RWPE1 (cell line): ENCODE data around the gene KRT6C.
A peak's percentile ranks its signal among the peaks of the same experiment; 100 is the strongest.
"Not testable (repeated sequence)": the region's sequence is repeated elsewhere in the genome, so short reads cannot be mapped to it uniquely, and the experiment has no call there.

Experiments
- CTCF ChIA-PET: fragments of 350-600 bp; sonication (Branson Sonifier 250); formaldehyde crosslinking; extraction: SDS; loops from one replicate; lab custom pipeline; 2021; lab: Yijun Ruan, JAX
- POLR2A ChIA-PET: fragments of 400-600 bp; formaldehyde crosslinking; extraction: SDS; loops from one replicate; lab custom pipeline; 2020; ENCODE audit warnings: antibody characterized with exemption; ENCODE audit not compliant: low non-redundant PET; lab: Yijun Ruan, JAX
- DNase-seq: peaks from one replicate; pipeline ENCODE4 v3.0.0; 2012; ENCODE audit warnings: low spot score
- H3K27ac ChIP-seq: fragments of 450-650 bp; 2 replicates; pipeline ENCODE4 v1.5.1; 2017
- CTCF ChIP-seq: fragments of 450-650 bp; conservative IDR thresholded peaks from 2 replicates; pipeline ENCODE4 v1.5.1; 2017; ENCODE audit warnings: low read depth, mild to moderate bottlenecking

KRT6C gene

DNA sequence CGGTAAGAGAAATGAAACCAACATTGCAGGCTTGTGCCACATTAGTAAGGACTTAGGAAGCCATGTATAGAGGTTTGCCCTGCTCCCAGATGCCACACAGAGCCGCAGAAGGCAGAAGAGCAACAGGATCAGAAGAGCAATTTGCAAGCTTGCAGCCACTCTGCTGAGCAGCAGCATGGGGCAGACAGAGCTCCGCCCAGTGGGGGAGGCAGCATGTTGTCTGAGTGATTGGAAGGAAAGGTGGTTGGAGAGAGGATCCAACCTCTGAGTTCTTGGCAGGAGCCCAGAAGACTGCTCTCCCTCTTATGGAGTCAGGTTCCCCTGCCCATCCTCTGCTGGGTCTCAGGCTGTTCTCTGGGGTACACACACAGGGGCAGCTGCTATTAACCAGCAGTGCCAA, 21.8 kb upstream of the KRT6C start:
- DNase-seq = peak; percentile 66
- TF ChIP-seq CTCF = no peak
- peak overlapping the region; percentile 100 for H3K27ac ChIP-seq
- POLR2A ChIA-PET = no interaction called here
- CTCF ChIA-PET = interaction anchor here (0.7 to 1.0 kb wide), 2 partner anchors 352 to 461 kb away, joined by 3 to 4 read pairs; no protein-coding TSS in a partner anchor

DNA sequence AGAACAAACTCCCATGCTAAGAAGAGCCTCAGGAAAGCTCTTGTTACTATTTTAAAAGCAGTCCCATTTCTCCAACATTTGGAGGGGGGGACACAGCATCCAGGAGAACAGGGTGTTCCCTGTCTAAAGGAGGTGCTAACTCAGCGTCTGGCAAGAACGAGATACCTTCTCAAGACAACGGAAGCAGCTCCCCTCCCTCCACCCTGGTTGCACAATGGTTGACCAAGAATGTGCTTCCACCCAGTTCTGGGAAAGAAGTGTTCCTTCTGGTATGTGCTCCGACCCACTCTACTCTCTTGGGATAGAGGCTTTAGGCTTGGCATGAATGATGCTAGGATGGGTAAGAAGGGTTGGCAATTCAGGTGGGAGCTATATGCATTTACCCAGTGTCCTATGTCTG, 20.9 kb upstream of the KRT6C start:
- H3K27ac ChIP-seq = peak overlapping the region; percentile 100
- no peak for TF ChIP-seq CTCF
- peak; percentile 86 for DNase-seq
- ChIA-PET CTCF (interaction anchor here (0.7 to 1.4 kb wide), 4 partner anchors 28 to 488 kb away, joined by 3 to 6 read pairs (median 4); no protein-coding TSS in a partner anchor), POLR2A (interaction anchor here (1.5 kb wide), 1 partner anchor 18 kb away, joined by 3 read pairs; no protein-coding TSS in a partner anchor)

DNA sequence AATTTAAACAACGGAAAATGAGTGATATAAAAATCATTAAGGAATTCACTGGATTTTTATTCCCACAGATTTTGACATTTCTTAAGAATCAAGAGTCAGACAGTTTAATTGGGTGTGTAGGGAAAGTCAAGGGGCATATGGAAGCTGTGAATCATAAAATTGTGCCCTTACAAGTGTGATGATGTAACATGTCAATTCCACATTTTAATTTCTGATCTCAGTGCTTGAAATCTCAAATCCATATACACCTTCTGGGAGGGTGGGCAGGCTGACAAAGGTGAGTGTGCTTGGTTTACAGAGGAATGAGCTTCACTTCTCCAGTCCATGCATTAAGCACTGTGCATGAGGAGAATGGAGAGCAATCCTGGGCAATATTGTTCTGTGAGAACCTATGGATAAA, 20.5 kb upstream of the KRT6C start:
- no peak for DNase-seq
- CTCF ChIA-PET = interaction anchor here (0.7 to 1.4 kb wide), 4 partner anchors 28 to 489 kb away, joined by 3 to 6 read pairs (median 3); no protein-coding TSS in a partner anchor
- TF ChIP-seq CTCF = no peak
- peak overlapping the region; percentile 100 for H3K27ac ChIP-seq
- POLR2A ChIA-PET = interaction anchor here (1.5 kb wide), 1 partner anchor 18 kb away, joined by 3 read pairs; no protein-coding TSS in a partner anchor

- ChIA-PET CTCF (interaction anchor here (0.6 to 1.4 kb wide), 4 partner anchors 98 to 467 kb away, joined by 3 to 6 read pairs (median 4); no protein-coding TSS in a partner anchor), POLR2A (interaction anchor here (1.0 kb wide), 1 partner anchor 28 kb away, joined by 4 read pairs; no protein-coding TSS in a partner anchor)
- peak; percentile 85 for DNase-seq
- TF ChIP-seq CTCF = no peak
- peak within 1 kb of the TSS; percentile 100 for H3K27ac ChIP-seq
These were observed 19.6 kb upstream of the KRT6C start, which contains the start of gene KRT6A for GRCh38 chr12:52493172-52493571. Gene KRT6A, minus strand, starts transcription at chr12:52493257. Its CDS starts 69 bp downstream, at chr12:52493188.

DNA sequence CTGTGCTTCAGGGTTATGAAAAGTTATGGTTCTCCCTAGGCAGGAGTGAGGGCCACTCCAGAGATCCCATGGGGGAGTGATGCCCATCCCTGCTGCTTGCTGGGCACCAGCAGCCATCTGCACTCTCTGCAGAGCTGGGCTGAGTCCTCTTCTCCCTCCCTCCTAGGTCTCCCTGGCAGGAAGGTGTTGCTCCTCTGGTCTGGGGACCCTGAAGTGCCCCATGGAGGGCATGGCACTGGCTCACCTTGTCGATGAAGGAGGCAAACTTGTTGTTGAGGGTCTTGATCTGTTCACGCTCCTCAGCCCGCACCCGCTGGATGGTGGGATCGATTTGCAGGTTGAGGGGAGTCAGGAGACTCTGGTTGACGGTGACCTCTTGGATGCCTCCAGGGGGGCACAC, 18.8 kb upstream of the KRT6C start:
- peak overlapping the region; percentile 100 for H3K27ac ChIP-seq
- DNase-seq = not testable (repeated sequence)
- ChIA-PET POLR2A (interaction anchor here (1.0 kb wide), 1 partner anchor 29 kb away, joined by 4 read pairs; no protein-coding TSS in a partner anchor), CTCF (interaction anchor here (1.0 kb wide), 1 partner anchor 387 kb away, joined by 3 read pairs; no protein-coding TSS in a partner anchor)

GRCh38 chr12:52491495-52491894, 17.9 kb upstream of the KRT6C start:
- H3K27ac ChIP-seq = peak overlapping the region; percentile 100
- CTCF ChIA-PET, DNase-seq, POLR2A ChIA-PET: not testable (repeated sequence)

DNA sequence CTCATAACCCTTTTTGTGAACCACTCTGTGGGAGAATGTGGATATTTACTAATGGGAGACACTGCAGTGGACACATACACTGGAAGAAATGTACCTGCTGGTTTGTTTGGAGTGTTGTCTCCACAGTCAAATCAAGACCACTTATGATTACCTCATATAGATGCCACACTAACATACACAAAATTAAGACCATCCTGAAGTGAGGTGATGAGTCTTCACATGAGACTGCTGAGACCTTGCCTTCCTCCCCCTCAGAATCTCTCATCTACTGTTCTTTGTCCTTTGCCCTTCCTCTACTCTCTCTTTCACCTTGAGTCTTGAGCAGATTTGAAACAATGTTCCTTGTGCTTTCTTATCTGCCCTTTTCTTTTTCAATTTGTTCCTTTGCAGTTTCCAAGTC, 15.1 kb upstream of the KRT6C start:
- DNase-seq = no peak
- ChIA-PET POLR2A (no interaction called here), CTCF (no interaction called here)
- H3K27ac ChIP-seq = peak overlapping the region; percentile 100
- TF ChIP-seq CTCF = no peak

GRCh38 chr12:52487744-52488443, 14.3 kb upstream of the KRT6C start:
- POLR2A ChIA-PET, DNase-seq: not testable (repeated sequence)
- CTCF ChIA-PET = interaction anchor here (1.1 kb wide), 1 partner anchor 9 kb away, joined by 5 read pairs; no protein-coding TSS in a partner anchor
- peak overlapping the region; percentile 69 for H3K27ac ChIP-seq
